Right atrium auricular region (tissue), 2 donors: Measurements from ENCODE around the gene INSIG1. TPM values are rescaled to one million over a fixed set of nuclear protein-coding genes. Genes with fewer than 3 reads are reported as not detected.

Experiments
- DNase-seq: peaks from one replicate; pipeline ENCODE4 v3.0.0-alpha.2; 2019; ENCODE audit warnings: low spot score
- H3K27ac ChIP-seq, 2 donors: fragments of 200-600 bp; sonication (generic); 1 replicate in 1 of 2; 2 replicates in 1 of 2; pipeline ENCODE4 v1.5.1; 2016 to 2019
- H3K27me3 ChIP-seq, 2 donors: fragments of 200-600 bp; sonication (generic); one replicate each; pipeline versions ENCODE4 v1.5.1 to v1.6.0; 2017 to 2019
- H3K36me3 ChIP-seq: fragments of 200-600 bp; sonication (generic); one replicate; pipeline ENCODE4 v1.5.1; 2016
- H3K4me1 ChIP-seq, 2 donors: fragments of 200-600 bp; sonication (generic); one replicate each; pipeline versions ENCODE4 v1.5.1 to v1.6.0; 2017 to 2019
- H3K4me3 ChIP-seq, 2 donors: fragments of 200-600 bp; sonication (generic); 1 replicate in 1 of 2; 2 replicates in 1 of 2; pipeline ENCODE4 v1.5.1; 2017 to 2019; ENCODE audit warnings: mild to moderate bottlenecking in 1 of 2, moderate library complexity in 1 of 2
- H3K9me3 ChIP-seq, 2 donors: fragments of 200-600 bp; sonication (generic); one replicate each; pipeline ENCODE4 v1.5.1; 2019
- total RNA-seq, 2 donors: library from RNA; depleted of rRNA; stranded (reverse); fragments of >200 nt; gene quantifications; one replicate each; pipeline ENCODE4 v1.1.0, GENCODE V29; 2016
- TF ChIP-seq, protein P1 (sequence below), 2 donors: fragments of 200-600 bp; sonication (generic); IDR thresholded peaks; one replicate each; pipeline ENCODE4 v1.5.1; 2019; ENCODE audit warnings: antibody characterized with exemption in 2 of 2

INSIG1 gene
- total RNA-seq, 2 donors from 2014 or later: 15.8 to 25.7 TPM

DNA sequence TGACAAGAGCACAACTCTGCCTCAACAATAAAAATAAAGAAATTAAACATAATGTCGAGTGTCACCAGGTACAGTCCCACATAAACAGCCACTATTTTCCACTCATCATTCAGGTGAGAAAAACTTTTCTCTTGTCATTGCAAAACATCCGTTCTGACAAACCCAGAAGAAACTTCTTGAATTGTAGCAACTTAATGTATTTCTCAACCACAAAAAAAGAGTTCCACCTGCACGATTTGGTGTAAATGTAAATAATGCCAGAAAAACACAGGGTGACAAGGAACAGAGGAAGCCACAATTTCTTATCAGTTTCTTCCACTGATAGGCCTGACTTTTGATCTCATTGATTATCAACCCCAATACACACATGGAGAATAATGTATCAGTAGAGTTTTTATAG lies 26.8 kb upstream of the INSIG1 start:
- Histone ChIP-seq H3K4me1 (no peaks in the 10 kb centered on the region), H3K36me3 (no peaks in the 10 kb centered on the region), H3K27ac (no peak overlapping the region), H3K9me3 (no peaks in the 10 kb centered on the region), H3K27me3 (no peaks in the 10 kb centered on the region), H3K4me3 (no peak overlapping the region)
- DNase-seq: no peak
- TF ChIP-seq, protein P1, sequence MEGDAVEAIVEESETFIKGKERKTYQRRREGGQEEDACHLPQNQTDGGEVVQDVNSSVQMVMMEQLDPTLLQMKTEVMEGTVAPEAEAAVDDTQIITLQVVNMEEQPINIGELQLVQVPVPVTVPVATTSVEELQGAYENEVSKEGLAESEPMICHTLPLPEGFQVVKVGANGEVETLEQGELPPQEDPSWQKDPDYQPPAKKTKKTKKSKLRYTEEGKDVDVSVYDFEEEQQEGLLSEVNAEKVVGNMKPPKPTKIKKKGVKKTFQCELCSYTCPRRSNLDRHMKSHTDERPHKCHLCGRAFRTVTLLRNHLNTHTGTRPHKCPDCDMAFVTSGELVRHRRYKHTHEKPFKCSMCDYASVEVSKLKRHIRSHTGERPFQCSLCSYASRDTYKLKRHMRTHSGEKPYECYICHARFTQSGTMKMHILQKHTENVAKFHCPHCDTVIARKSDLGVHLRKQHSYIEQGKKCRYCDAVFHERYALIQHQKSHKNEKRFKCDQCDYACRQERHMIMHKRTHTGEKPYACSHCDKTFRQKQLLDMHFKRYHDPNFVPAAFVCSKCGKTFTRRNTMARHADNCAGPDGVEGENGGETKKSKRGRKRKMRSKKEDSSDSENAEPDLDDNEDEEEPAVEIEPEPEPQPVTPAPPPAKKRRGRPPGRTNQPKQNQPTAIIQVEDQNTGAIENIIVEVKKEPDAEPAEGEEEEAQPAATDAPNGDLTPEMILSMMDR (IDR thresholded peaks at IDR 0.05): no peak

- H3K36me3 ChIP-seq: no peaks in the 10 kb centered on the region
- H3K27ac ChIP-seq: no peak overlapping the region
- no peaks in the 10 kb centered on the region for H3K27me3 ChIP-seq
- TF ChIP-seq, protein P1 (IDR thresholded peaks at IDR 0.05): no peak
- H3K4me1 ChIP-seq: no peaks in the 10 kb centered on the region
- H3K4me3 ChIP-seq: no peak overlapping the region
- no peaks in the 10 kb centered on the region for H3K9me3 ChIP-seq
- no peak for DNase-seq
These were observed 22.9 kb upstream of the INSIG1 start for GRCh38 chr7:155274633-155275355.

DNA sequence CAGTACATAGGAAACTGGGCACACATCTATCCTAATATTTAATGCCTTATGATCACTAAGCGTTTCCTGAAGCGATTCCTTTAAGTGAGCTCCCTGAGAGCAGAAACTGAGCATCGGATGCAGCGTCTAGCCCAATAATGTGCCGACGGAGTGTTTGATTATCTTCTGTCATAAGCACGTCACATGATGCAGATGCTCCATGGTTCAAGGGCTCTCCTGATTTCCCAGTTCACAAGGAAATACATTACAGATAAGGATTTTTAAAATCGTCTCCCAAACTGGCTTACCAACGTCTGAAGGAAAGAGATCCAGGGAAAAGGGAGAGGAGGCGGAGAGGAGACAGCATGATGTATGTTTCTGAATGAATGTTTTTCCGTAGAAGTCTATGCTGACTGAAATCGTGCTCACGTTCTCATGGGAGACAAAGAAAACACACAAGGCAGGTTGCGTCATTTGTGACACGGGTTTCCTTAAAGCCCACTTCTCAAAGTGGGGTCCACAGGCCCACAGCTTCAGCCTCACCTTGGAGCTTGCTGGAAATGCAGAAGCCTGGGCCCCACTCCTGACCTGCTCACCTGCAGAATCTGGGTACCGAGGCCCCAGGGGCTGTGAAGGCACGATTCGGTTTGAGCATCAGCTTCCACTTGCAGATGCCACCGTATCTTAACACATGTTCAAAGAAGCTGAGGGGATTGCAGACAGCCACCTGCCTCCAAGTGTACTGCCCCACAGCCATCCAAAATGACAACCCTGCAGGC lies 21.5 kb upstream of the INSIG1 start:
- Histone ChIP-seq H3K27me3 (no peaks in the 10 kb centered on the region), H3K9me3 (no peaks in the 10 kb centered on the region), H3K27ac (no peak overlapping the region), H3K4me3 (no peak overlapping the region), H3K36me3 (no peaks in the 10 kb centered on the region), H3K4me1 (no peaks in the 10 kb centered on the region)
- no peak for DNase-seq
- TF ChIP-seq, protein P1 (IDR thresholded peaks at IDR 0.05): no peak

DNA sequence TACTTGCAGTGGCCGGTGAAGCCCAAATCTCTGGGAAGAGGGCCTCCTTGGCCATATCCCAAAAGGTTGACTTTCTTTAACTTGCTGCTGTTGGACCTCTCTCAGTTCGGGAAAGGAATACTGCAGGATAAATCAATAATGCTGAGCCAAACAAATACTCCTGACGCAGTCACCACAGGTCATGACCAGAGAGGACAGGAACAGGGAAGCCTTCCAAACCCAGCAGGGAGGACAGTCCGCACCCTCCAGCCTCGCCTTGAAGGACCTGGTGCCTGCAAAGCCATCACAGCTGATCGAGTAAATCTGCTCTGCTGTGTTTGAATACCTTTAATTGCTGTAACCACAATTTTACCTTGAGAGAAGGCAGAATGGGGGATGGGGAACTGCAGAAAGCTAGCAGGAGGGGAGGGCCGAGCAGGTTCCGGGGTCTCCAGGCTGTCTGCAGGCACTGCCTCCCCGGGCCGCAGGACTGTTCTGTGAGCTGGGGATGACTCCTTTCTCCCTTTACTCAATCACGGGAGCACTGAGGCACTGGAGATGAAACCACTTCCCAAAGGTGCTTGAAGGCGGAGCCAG lies 20.8 kb upstream of the INSIG1 start:
- H3K9me3 ChIP-seq: no peaks in the 10 kb centered on the region
- H3K4me3 ChIP-seq: no peak overlapping the region
- no peak for DNase-seq
- no peak overlapping the region for H3K27ac ChIP-seq
- TF ChIP-seq, protein P1 (IDR thresholded peaks at IDR 0.05): no peak
- no peaks in the 10 kb centered on the region for H3K4me1 ChIP-seq
- H3K27me3 ChIP-seq: no peaks in the 10 kb centered on the region
- no peaks in the 10 kb centered on the region for H3K36me3 ChIP-seq

DNA sequence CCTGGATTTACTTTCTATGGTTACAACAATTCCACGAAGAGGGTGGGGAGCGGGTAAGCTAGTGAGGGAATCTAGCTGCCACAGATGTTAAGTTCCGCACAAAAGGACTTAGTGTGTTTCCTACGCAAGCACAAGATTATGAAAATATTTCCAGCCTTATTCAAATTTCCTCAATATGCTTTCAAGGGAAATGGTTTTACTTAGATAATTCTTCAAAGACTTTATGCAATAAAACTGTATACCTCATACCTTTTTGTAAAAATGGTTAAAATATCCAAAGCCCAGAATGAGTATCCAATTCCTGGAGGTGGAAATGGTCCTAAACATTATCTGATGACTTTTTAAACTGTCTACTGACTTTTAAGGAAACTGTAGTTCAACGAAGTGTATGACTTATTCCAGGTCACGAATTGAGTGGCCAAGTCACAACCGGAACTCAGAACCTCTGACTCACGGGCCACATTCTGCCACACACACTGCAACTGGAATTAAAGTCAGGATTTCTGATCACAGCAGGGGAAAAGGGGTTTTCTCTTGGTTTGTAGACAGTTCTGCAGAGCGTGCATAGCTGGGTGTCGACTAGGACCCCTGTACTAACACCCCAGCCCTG lies 20.2 kb upstream of the INSIG1 start:
- no peaks in the 10 kb centered on the region for H3K27me3 ChIP-seq
- DNase-seq: no peak

More for the DNA sequence above, 20.2 kb upstream of the INSIG1 start:
- TF ChIP-seq, protein P1 (IDR thresholded peaks at IDR 0.05): no peak
- H3K36me3 ChIP-seq: no peaks in the 10 kb centered on the region
- no peaks in the 10 kb centered on the region for H3K9me3 ChIP-seq
- no peak overlapping the region for H3K4me3 ChIP-seq
- no peaks in the 10 kb centered on the region for H3K4me1 ChIP-seq
- no peak overlapping the region for H3K27ac ChIP-seq
